Right atrium auricular region (tissue), 2 donors: ENCODE results near the gene RINL. TPM values are rescaled to one million over a fixed set of nuclear protein-coding genes. Genes with fewer than 3 reads are reported as not detected.

Experiments used
- DNase-seq: peaks from one replicate; pipeline ENCODE4 v3.0.0-alpha.2; 2019; ENCODE audit warnings: low spot score
- H3K27ac ChIP-seq, 2 donors: fragments of 200-600 bp; sonication (generic); 1 replicate in 1 of 2; 2 replicates in 1 of 2; pipeline ENCODE4 v1.5.1; 2016 to 2019
- H3K27me3 ChIP-seq, 2 donors: fragments of 200-600 bp; sonication (generic); one replicate each; pipeline versions ENCODE4 v1.5.1 to v1.6.0; 2017 to 2019
- H3K36me3 ChIP-seq: fragments of 200-600 bp; sonication (generic); one replicate; pipeline ENCODE4 v1.5.1; 2016
- H3K4me1 ChIP-seq, 2 donors: fragments of 200-600 bp; sonication (generic); one replicate each; pipeline versions ENCODE4 v1.5.1 to v1.6.0; 2017 to 2019
- H3K4me3 ChIP-seq, 2 donors: fragments of 200-600 bp; sonication (generic); 1 replicate in 1 of 2; 2 replicates in 1 of 2; pipeline ENCODE4 v1.5.1; 2017 to 2019; ENCODE audit warnings: mild to moderate bottlenecking in 1 of 2, moderate library complexity in 1 of 2
- H3K9me3 ChIP-seq, 2 donors: fragments of 200-600 bp; sonication (generic); one replicate each; pipeline ENCODE4 v1.5.1; 2019
- total RNA-seq, 2 donors: library from RNA; depleted of rRNA; stranded (reverse); fragments of >200 nt; gene quantifications; one replicate each; pipeline ENCODE4 v1.1.0, GENCODE V29; 2016
- TF ChIP-seq, protein P1 (sequence below), 2 donors: fragments of 200-600 bp; sonication (generic); IDR thresholded peaks; one replicate each; pipeline ENCODE4 v1.5.1; 2019; ENCODE audit warnings: antibody characterized with exemption in 2 of 2

Gene RINL
- total RNA-seq, 2 donors from 2014 or later: 3.3 to 5.5 TPM

DNA sequence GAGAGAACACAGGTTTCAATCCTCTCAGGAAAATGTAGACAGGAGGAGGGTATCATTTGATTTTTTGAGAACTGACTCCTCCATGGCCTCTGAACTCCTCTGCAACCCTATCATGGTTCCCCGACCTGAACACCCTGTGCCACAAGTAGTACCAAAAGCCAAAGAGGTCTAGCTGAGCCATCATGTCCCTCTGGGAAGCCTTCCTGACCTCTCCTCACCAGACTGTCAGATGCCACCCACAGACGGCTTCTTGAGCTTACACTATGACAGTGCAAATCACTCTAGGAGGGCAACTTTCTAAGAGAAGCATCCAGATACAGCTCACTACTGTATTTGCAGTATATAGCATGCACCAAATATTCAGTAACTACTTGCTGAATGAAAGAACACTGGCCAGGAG, 32.0 kb downstream of the RINL start:
- Histone ChIP-seq H3K4me3 (no peak overlapping the region), H3K27me3 (no peaks in the 10 kb centered on the region), H3K4me1 (peaks cover 0 to 43% of the 10 kb centered on the region in 2 donors), H3K27ac (no peak overlapping the region), H3K9me3 (no peaks in the 10 kb centered on the region), H3K36me3 (peaks cover 73% of the 10 kb centered on the region)
- TF ChIP-seq, protein P1, sequence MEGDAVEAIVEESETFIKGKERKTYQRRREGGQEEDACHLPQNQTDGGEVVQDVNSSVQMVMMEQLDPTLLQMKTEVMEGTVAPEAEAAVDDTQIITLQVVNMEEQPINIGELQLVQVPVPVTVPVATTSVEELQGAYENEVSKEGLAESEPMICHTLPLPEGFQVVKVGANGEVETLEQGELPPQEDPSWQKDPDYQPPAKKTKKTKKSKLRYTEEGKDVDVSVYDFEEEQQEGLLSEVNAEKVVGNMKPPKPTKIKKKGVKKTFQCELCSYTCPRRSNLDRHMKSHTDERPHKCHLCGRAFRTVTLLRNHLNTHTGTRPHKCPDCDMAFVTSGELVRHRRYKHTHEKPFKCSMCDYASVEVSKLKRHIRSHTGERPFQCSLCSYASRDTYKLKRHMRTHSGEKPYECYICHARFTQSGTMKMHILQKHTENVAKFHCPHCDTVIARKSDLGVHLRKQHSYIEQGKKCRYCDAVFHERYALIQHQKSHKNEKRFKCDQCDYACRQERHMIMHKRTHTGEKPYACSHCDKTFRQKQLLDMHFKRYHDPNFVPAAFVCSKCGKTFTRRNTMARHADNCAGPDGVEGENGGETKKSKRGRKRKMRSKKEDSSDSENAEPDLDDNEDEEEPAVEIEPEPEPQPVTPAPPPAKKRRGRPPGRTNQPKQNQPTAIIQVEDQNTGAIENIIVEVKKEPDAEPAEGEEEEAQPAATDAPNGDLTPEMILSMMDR (IDR thresholded peaks at IDR 0.05): no peak
- DNase-seq: no peak

DNA sequence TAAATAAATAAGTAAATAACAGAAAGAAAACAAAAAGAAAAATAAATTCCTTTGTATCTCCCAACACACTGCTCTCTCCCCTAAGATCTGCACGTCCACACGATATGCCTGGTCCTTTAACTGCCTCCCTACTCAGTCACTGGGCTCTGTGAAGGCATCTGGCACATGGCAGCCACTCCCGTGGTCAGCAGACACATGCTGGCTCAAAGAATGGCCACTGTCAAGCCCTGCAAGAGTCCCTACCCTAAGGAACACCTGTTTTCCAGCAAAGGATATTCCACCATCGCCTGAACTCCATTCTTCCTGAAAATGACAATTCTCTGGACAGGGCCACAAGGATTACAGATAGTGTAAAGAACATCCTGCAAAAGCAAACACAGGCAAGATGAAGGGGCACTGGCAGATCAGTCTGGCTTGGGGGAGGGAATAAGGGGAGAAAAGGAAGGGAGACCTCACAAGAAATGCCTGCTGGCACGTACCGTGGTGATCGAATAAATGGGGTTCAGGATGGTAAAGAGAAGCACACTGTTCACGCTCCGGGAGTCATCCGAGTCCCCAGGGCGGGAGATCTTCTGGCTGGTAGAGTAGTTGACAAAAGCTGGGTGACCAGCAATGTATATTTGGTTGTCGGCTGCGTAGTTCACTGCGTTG, 32.6 kb downstream of the RINL start:
- Histone ChIP-seq H3K27me3 (no peaks in the 10 kb centered on the region), H3K4me3 (no peak overlapping the region), H3K27ac (no peak overlapping the region), H3K4me1 (peaks cover 0 to 38% of the 10 kb centered on the region in 2 donors), H3K36me3 (peaks cover 79% of the 10 kb centered on the region), H3K9me3 (no peaks in the 10 kb centered on the region)
- DNase-seq: no peak
- TF ChIP-seq, protein P1 (IDR thresholded peaks at IDR 0.05): no peak

DNA sequence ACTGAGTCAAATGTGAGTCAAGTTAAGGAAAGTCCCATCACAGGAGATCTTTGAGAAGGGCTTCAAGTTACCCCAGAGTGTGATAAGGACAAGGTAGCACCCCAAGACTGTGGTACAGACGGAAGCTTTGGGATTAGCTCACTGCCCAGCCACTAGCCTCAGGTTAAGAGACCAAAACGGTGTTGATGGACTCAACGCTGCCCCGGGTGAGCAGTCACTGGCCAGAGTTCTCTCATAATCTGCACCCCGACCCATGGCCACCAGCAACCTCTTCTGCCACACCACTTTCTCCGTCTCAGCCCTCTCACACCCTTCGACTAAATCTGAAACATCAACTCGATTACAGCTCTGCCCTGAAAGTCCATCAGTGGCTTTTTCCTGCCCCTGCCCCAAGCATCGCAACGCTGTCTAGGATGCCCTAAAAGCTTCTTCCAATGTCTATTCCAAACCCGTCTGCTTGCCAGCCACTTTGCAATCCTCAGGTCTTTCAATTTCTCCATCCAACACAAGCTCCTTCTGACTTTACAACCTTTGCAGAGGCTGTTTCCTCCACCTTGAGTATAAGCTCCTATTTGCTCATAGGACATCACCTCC, 33.9 kb downstream of the RINL start:
- Histone ChIP-seq H3K27ac (no peak overlapping the region), H3K4me3 (no peak overlapping the region), H3K27me3 (no peaks in the 10 kb centered on the region), H3K9me3 (no peaks in the 10 kb centered on the region), H3K4me1 (peaks cover 0 to 38% of the 10 kb centered on the region in 2 donors), H3K36me3 (peaks cover 92% of the 10 kb centered on the region)
- TF ChIP-seq, protein P1 (IDR thresholded peaks at IDR 0.05): no peak
- no peak for DNase-seq

DNA sequence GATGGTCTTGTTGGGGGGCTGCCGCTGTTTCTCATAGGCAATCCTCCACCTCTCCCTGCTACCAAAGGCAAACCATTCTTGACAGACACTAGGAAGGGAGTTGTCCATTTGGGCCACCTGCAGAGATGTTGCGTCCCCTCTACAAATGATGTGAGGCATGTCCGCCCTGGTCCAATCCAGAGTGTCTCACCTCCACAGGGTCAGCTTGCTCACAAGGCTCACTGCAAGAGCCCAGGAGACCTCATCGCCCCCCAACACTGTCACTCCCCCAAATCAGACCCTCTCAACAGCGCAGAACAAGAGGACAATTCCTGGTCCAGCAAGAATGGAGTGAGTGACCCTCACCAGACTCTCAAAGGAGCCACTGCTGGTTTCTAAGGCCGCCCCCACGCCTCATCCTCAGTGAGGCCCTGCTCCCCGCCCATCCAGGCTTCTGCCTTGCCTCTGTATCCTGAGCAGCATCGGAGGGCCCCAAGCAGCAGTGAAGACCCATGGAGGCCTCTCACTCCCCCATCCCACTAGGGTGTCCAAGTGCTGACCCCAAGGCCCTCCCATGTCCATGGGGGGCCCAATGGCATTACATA, 34.8 kb downstream of the RINL start:
- peaks cover 0 to 30% of the 10 kb centered on the region in 2 donors for H3K4me1 ChIP-seq
- TF ChIP-seq, protein P1 (IDR thresholded peaks at IDR 0.05): no peak
- no peak overlapping the region for H3K4me3 ChIP-seq
- H3K27me3 ChIP-seq: no peaks in the 10 kb centered on the region
- no peak for DNase-seq
- H3K27ac ChIP-seq: no peak overlapping the region
- no peaks in the 10 kb centered on the region for H3K9me3 ChIP-seq
- H3K36me3 ChIP-seq: peaks cover 100% of the 10 kb centered on the region

DNA sequence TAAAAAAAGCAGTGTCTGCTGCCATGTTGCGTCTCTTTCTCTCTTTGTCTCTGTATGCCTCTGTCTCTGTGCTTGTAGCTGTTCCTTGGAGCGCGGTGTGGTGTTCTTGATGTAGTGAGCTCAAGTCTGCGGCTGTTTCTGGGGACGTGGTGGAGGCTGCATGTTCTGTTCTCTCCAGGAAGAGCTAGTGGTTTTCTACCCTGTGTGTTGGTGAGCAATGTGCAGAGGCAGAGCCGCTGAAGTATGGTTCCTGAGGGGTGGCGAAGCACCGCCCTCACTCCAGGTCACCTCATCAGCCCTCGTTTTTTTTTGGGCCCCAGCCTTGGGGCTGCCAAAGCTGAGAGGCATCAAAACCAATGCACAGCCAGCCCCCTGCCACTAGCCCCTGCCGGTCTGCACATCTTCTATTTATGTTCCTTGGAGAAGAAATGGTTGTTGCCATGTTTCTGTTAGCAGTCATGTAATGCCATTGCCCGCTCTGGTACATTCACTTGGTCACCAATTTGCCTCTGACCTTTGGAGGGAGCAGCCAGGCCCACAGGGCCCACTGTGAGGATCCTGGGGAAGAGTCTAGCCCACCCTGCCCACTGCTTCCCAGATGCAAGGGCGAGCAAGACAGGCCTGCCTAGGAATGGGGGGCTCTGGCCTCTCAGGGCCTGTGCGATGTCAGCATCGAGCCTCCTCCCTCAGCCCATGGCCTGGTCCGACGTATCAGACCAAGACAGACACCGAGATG, 35.5 kb downstream of the RINL start:
- no peak overlapping the region for H3K27ac ChIP-seq
- TF ChIP-seq, protein P1 (IDR thresholded peaks at IDR 0.05): no peak
- H3K27me3 ChIP-seq: no peaks in the 10 kb centered on the region
- peaks cover 0 to 23% of the 10 kb centered on the region in 2 donors for H3K4me1 ChIP-seq
- no peak for DNase-seq
- H3K4me3 ChIP-seq: no peak overlapping the region
- no peaks in the 10 kb centered on the region for H3K9me3 ChIP-seq
- H3K36me3 ChIP-seq: peaks cover 100% of the 10 kb centered on the region
